GM12878 (cell line): ENCODE data around the gene PNPLA4. TPM values are rescaled to one million over a fixed set of nuclear protein-coding genes. Genes with fewer than 3 reads are reported as not detected.

Source experiments
- ATAC-seq: fragments of 200-7000 bp; cut with Tn5 transposase; 3 replicates; pipeline ENCODE4 v1.9.1; 2020; ENCODE audit warnings: mild to moderate bottlenecking, moderate library complexity
- BruUV-seq: library from RNA; stranded (reverse); fragments of 400-500 nt; replicated peaks from 2 replicates; lab custom pipeline; 2021; lab: Mats Ljungman, UMichigan
- CTCF ChIA-PET: fragments of 300-600 bp; sonication (Branson Sonifier 250); formaldehyde crosslinking; extraction: SDS; loops from one replicate; lab custom pipeline; 2021; ENCODE audit warnings: inconsistent platforms; lab: Yijun Ruan, JAX
- POLR2A ChIA-PET: fragments of 350-600 bp; formaldehyde crosslinking; extraction: SDS; loops from one replicate; lab custom pipeline; 2021; ENCODE audit warnings: inconsistent platforms; lab: Charles Lee
- RAD21 ChIA-PET: fragments of 300-600 bp; sonication (Branson Sonifier 250); formaldehyde crosslinking; loops from one replicate; lab custom pipeline; 2023; ENCODE audit warnings: antibody characterized with exemption; ENCODE audit not compliant: unreplicated experiment; lab: Charles Lee
- SMC1A ChIA-PET: fragments of 300-600 bp; sonication (Branson Sonifier 250); formaldehyde crosslinking; loops from one replicate; lab custom pipeline; 2023; ENCODE audit not compliant: unreplicated experiment, uncharacterized antibody; lab: Charles Lee
- DNase-seq: peaks from one replicate; pipeline ENCODE4 v3.0.0-alpha.2; 2011; ENCODE audit warnings: low read depth, low spot score
- FAIRE-seq: peaks from 3 replicates; lab custom pipeline; 2011; peaks lifted over from hg19 to GRCh38; lab: Jason Lieb, UNC
- H2AFZ ChIP-seq: 2 replicates; pipeline ENCODE4 v1.6.0; 2011; ENCODE audit warnings: low read depth, low read length, control low read depth; ENCODE audit not compliant: control insufficient read depth
- H3K27ac ChIP-seq: 2 replicates; pipeline ENCODE4 v1.5.1; 2011; ENCODE audit warnings: control low read depth; ENCODE audit not compliant: control insufficient read depth, insufficient read depth
- H3K27me3 ChIP-seq, 2 experiments: replicated peaks in 1 of 2; 2 replicates each; pipeline versions ENCODE4 v1.6.0 to v1.6.1; 2011; ENCODE audit warnings: low read length in 1 of 2; ENCODE audit not compliant: control insufficient read depth in 2 of 2, insufficient read depth in 2 of 2
- H3K36me3 ChIP-seq, 2 experiments: 2 replicates each; pipeline ENCODE4 v1.5.1; 2011; ENCODE audit warnings: low read length in 1 of 2; ENCODE audit not compliant: control insufficient read depth in 2 of 2, insufficient read depth in 2 of 2
- H3K4me1 ChIP-seq: 2 replicates; pipeline ENCODE4 v1.6.1; 2011; ENCODE audit warnings: mild to moderate bottlenecking, low read length, moderate library complexity, mixed read lengths; ENCODE audit not compliant: control insufficient read depth, insufficient read depth
- H3K4me2 ChIP-seq: 2 replicates; pipeline ENCODE4 v1.6.0; 2011; ENCODE audit warnings: control low read depth; ENCODE audit not compliant: control insufficient read depth, insufficient read depth
- H3K4me3 ChIP-seq: fragments of 200-600 bp; sonication (generic); 2 replicates; pipeline ENCODE4 v1.5.1; 2016
- H3K79me2 ChIP-seq: 2 replicates; pipeline ENCODE4 v1.6.0; 2011; ENCODE audit warnings: low read length; ENCODE audit not compliant: control insufficient read depth, insufficient read depth
- H3K9ac ChIP-seq: 2 replicates; pipeline ENCODE4 v1.8.0; 2011; ENCODE audit warnings: low read length, control low read depth, mixed read lengths; ENCODE audit not compliant: control insufficient read depth, insufficient read depth
- H3K9me3 ChIP-seq: replicated peaks from 3 replicates; pipeline ENCODE4 v1.5.1; 2011; ENCODE audit warnings: mild to moderate bottlenecking, low read length; ENCODE audit not compliant: control insufficient read depth, insufficient read depth
- H4K20me1 ChIP-seq: 2 replicates; pipeline ENCODE4 v1.6.0; 2011; ENCODE audit not compliant: control insufficient read depth, insufficient read depth
- CHD4 ChIP-seq: fragments of 200-600 bp; sonication (generic); IDR thresholded peaks from 2 replicates; pipeline ENCODE4 v1.6.1; 2016; ENCODE audit warnings: mild to moderate bottlenecking
- MAX ChIP-seq: IDR thresholded peaks from 2 replicates; pipeline ENCODE4 v1.6.1; 2012; ENCODE audit warnings: low read depth, low read length, improper control_type of control experiment
- NR2F1 ChIP-seq: fragments of 450-650 bp; conservative IDR thresholded peaks from 2 replicates; pipeline ENCODE4 v1.6.1; 2017; ENCODE audit warnings: mild to moderate bottlenecking
- RAD21 ChIP-seq: IDR thresholded peaks from 2 replicates; pipeline ENCODE4 v1.6.1; 2011; ENCODE audit warnings: mild to moderate bottlenecking, low read depth, low read length, moderate library complexity; ENCODE audit not compliant: insufficient read depth
- SUZ12 ChIP-seq: fragments of 200-600 bp; sonication (generic); IDR thresholded peaks from one replicate; pipeline ENCODE4 v1.6.1; 2018; ENCODE audit warnings: antibody characterized with exemption, mild to moderate bottlenecking; ENCODE audit not compliant: unreplicated experiment
- ZBTB11 ChIP-seq: fragments of 450-650 bp; formaldehyde crosslinking; IDR thresholded peaks from 2 replicates; pipeline ENCODE4 v1.5.0; 2022; ENCODE audit warnings: mild to moderate bottlenecking, missing genetic modification characterization
- ZZZ3 ChIP-seq: IDR thresholded peaks from 2 replicates; pipeline ENCODE4 v1.6.1; 2011; ENCODE audit warnings: low read depth; ENCODE audit not compliant: control insufficient read depth, insufficient read length
- WGBS: methylation state at CpG from one replicate; pipeline ENCODE4 v1.1.6; 2016; ENCODE audit warnings: low lambda C conversion rate; ENCODE audit not compliant: insufficient replicate concordance, insufficient coverage; ENCODE audit errors: missing lambda C conversion rate; 5-methylcytosine and 5-hydroxymethylcytosine counted together
- in situ Hi-C: fragments of 300-500 bp; cut with MboI; formaldehyde crosslinking; loops from 9 replicates; pipeline ENCODE4 v1.14.3; 2018; ENCODE audit warnings: mixed read lengths
- intact Hi-C: fragments of 100-400 bp; cut with micrococcal nuclease; formaldehyde crosslinking; loops from one replicate; pipeline ENCODE4 v1.14.2; 2022; ENCODE audit not compliant: unreplicated experiment
- polyA plus RNA-seq, 11 experiments: library from polyadenylated mRNA; depleted of rRNA in 4 of 11; unstranded in 6 of 11; stranded (reverse) in 5 of 11; fragments of >200 nt; fragmentation: Nextera tagmentation in 4 of 11; fragmentation: Illumina TruSeq in 1 of 11; extraction: Ambion mirVana in 4 of 11; extraction: Trizol in 1 of 11; gene quantifications; 1 replicate in 1 of 11; 2 replicates in 10 of 11; pipeline versions ENCODE4 v1.2.1 to v1.2.3, GENCODE V29; 2011 to 2016; ENCODE audit warnings: inconsistent platforms in 2 of 11, missing spikeins in 2 of 11, low read depth in 1 of 11
- small RNA-seq: library from RNA; depleted of rRNA; stranded (forward); fragments of <200 nt; gene quantifications from one replicate; pipeline ENCODE3, GENCODE V24; 2014
- total RNA-seq, 4 experiments: library from RNA; depleted of rRNA in 3 of 4; stranded (reverse); fragments of >200 nt in 3 of 4; fragmentation: Illumina TruSeq in 1 of 4; extraction: Trizol in 1 of 4; gene quantifications; 2 replicates each; pipeline versions ENCODE4 v1.2.1 to v1.2.3, GENCODE V29; 2013 to 2021
- TF ChIP-seq, protein P1 (sequence below): fragments of 450-650 bp; IDR thresholded peaks from 2 replicates; pipeline ENCODE4 v1.6.1; 2017; ENCODE audit warnings: mild to moderate bottlenecking, moderate library complexity

PNPLA4 gene
- total and polyA plus RNA-seq, 10 of the 15 experiments (the other 5 are each of a cell fraction or from before 2014, with no cell fraction given): 18.0 to 53.0 (median 33.6) TPM

- H3K4me1 ChIP-seq: no peaks in the 10 kb centered on the region
- POLR2A ChIA-PET: no interaction called here
- no peak for DNase-seq
- no peak overlapping the region for H3K4me2 ChIP-seq
- H3K9me3 ChIP-seq: no peaks in the 10 kb centered on the region
- RAD21 ChIA-PET: no interaction called here
- ATAC-seq: no peak
- no TSS peak for BruUV-seq
- SMC1A ChIA-PET: no interaction called here
- no peaks in the 10 kb centered on the region for H3K36me3 ChIP-seq
- no peaks in the 10 kb centered on the region for H3K79me2 ChIP-seq
- in situ Hi-C loops: no loop called here
- H3K9ac ChIP-seq: no peak overlapping the region
- no peak overlapping the region for H3K4me3 ChIP-seq
- CTCF ChIA-PET: no interaction called here
- no peak overlapping the region for H3K27ac ChIP-seq
- no peaks in the 10 kb centered on the region for H3K27me3 ChIP-seq
- 0% methylated on average over 1 of the region's 1 CpG for WGBS
- no peak for FAIRE-seq
- no peak overlapping the region for H2AFZ ChIP-seq
- TF ChIP-seq, protein P1, sequence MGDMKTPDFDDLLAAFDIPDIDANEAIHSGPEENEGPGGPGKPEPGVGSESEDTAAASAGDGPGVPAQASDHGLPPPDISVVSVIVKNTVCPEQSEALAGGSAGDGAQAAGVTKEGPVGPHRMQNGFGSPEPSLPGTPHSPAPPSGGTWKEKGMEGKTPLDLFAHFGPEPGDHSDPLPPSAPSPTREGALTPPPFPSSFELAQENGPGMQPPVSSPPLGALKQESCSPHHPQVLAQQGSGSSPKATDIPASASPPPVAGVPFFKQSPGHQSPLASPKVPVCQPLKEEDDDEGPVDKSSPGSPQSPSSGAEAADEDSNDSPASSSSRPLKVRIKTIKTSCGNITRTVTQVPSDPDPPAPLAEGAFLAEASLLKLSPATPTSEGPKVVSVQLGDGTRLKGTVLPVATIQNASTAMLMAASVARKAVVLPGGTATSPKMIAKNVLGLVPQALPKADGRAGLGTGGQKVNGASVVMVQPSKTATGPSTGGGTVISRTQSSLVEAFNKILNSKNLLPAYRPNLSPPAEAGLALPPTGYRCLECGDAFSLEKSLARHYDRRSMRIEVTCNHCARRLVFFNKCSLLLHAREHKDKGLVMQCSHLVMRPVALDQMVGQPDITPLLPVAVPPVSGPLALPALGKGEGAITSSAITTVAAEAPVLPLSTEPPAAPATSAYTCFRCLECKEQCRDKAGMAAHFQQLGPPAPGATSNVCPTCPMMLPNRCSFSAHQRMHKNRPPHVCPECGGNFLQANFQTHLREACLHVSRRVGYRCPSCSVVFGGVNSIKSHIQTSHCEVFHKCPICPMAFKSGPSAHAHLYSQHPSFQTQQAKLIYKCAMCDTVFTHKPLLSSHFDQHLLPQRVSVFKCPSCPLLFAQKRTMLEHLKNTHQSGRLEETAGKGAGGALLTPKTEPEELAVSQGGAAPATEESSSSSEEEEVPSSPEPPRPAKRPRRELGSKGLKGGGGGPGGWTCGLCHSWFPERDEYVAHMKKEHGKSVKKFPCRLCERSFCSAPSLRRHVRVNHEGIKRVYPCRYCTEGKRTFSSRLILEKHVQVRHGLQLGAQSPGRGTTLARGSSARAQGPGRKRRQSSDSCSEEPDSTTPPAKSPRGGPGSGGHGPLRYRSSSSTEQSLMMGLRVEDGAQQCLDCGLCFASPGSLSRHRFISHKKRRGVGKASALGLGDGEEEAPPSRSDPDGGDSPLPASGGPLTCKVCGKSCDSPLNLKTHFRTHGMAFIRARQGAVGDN: no peak
- TF ChIP-seq CHD4: no peak
- no peak for TF ChIP-seq NR2F1
- TF ChIP-seq RAD21: no peak
- no peak for TF ChIP-seq ZBTB11
- TF ChIP-seq ZZZ3: no peak
- TF ChIP-seq SUZ12: no peak
- no peak for TF ChIP-seq MAX
- no peaks in the 10 kb centered on the region for H4K20me1 ChIP-seq
- intact Hi-C loops: no loop called here
Measured at GRCh38 chrX:7852166-7852565, 75.0 kb downstream of the PNPLA4 start.

Small RNA genes within 50 kb of the gene (small RNA-seq; reads per million reads assigned to genes)
- gene AC005296.1: not detected

Other genes with a start within 250 kb of the PNPLA4 start
- not detected in 2 replicates for gene VCX, start 84.2 kb downstream of the PNPLA4 start, total RNA-seq (2014; rRNA removed)
- gene VCX, start 84.2 kb downstream of the PNPLA4 start, total RNA-seq (2014; rRNA removed; fragmentation: Illumina TruSeq; extraction: Trizol): not detected in 2 replicates
- 0.23 TPM in 1 of 2 replicates, not detected in the other for gene VCX, start 84.2 kb downstream of the PNPLA4 start, total RNA-seq (2021)
- 0.18 TPM in 1 of 2 replicates, not detected in the other for gene VCX, start 84.2 kb downstream of the PNPLA4 start, polyA plus RNA-seq (2011; rRNA removed)
- gene VCX, start 84.2 kb downstream of the PNPLA4 start, polyA plus RNA-seq (2014; fragmentation: Illumina TruSeq; extraction: Trizol): 0.10 TPM in 1 of 2 replicates, not detected in the other
- gene VCX, start 84.2 kb downstream of the PNPLA4 start, polyA plus RNA-seq (2014; fragmentation: Nextera tagmentation; extraction: Ambion mirVana): not detected
- 0.11 TPM in 1 of 2 replicates, not detected in the other for gene VCX, start 84.2 kb downstream of the PNPLA4 start, polyA plus RNA-seq (2014; rRNA removed)
- gene VCX, start 84.2 kb downstream of the PNPLA4 start, polyA plus RNA-seq (2016; fragmentation: Nextera tagmentation; extraction: Ambion mirVana): not detected
- gene VCX2, start 243.9 kb upstream of the PNPLA4 start, total RNA-seq (2014; rRNA removed): not detected in 2 replicates
- gene VCX2, start 243.9 kb upstream of the PNPLA4 start, total RNA-seq (2014; rRNA removed; fragmentation: Illumina TruSeq; extraction: Trizol): not detected in 2 replicates
- not detected in 2 replicates for gene VCX2, start 243.9 kb upstream of the PNPLA4 start, total RNA-seq (2021)
- gene VCX2, start 243.9 kb upstream of the PNPLA4 start, polyA plus RNA-seq (2011; rRNA removed): not detected in 2 replicates
- gene VCX2, start 243.9 kb upstream of the PNPLA4 start, polyA plus RNA-seq (2014; fragmentation: Illumina TruSeq; extraction: Trizol): not detected in 2 replicates
- not detected for gene VCX2, start 243.9 kb upstream of the PNPLA4 start, polyA plus RNA-seq (2014; fragmentation: Nextera tagmentation; extraction: Ambion mirVana)
- gene VCX2, start 243.9 kb upstream of the PNPLA4 start, polyA plus RNA-seq (2014; rRNA removed): not detected in 2 replicates
- not detected for gene VCX2, start 243.9 kb upstream of the PNPLA4 start, polyA plus RNA-seq (2016; fragmentation: Nextera tagmentation; extraction: Ambion mirVana)